Inferior parietal cortex (tissue), 1 donor: ENCODE data around the gene DPP6.

Experiments used
- DNase-seq: peaks from one replicate; pipeline ENCODE4 v3.0.0-alpha.2; 2016; ENCODE audit errors: extremely low spot score

DPP6 gene

DNA sequence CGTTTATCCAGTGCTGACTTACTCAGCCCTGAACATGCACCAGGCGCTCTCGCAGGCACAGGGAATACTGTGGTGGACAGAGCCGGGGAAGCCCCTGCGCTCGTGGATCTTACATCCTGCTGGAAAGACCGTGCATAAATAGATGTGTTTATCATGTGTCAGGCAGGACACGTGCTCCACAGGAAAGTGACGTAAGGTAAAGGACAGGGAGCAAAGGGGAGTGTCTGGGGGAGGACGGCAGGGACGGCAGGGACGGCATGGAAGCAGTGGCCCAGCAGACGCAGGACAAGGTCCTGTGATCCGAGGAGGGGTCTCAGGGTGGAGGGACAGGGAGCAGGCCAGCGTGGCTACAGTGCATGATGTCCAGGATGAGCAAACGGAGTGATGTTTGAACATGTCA, 540.2 kb downstream of the DPP6 start:
- DNase-seq: no peak

DNA sequence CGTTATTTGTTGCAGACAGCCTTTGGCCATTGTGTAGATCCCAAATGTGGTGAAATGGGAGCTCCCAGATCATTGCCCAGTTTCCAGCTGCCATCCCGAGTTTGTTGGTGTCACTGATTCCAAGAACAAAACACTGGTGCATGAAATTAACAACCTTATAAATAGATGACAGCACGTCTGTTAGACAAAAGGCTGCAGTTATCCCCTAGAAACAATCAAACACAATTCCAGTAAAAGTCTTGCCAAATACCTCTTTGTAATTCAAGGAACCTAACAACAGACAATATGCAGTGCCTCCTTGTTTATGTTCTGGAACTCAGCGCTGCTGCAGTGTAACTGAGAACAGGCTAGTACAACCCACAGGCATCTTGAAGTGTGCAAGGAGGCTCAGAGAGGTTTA, 546.2 kb downstream of the DPP6 start:
- peak; percentile 57 for DNase-seq

DNA sequence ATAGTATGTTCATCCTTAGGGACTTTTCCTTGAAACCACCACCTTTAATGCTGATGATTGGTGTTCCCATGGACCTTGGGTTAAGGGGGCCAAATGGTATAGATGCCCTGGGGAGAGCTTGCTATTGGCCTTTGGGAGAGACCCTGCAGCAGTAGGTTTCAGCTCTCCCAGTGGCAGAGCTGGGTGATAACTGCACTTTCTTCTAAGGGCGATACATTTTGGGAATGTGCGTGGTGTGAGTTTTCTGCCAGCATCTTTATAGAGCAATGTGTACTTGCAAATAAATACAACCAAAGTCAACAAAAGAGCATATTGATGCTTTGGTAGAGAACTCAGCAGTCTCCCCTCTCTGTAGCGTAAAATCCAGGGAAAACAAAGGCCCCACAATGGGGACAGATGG, 546.7 kb downstream of the DPP6 start:
- no peak for DNase-seq

DNA sequence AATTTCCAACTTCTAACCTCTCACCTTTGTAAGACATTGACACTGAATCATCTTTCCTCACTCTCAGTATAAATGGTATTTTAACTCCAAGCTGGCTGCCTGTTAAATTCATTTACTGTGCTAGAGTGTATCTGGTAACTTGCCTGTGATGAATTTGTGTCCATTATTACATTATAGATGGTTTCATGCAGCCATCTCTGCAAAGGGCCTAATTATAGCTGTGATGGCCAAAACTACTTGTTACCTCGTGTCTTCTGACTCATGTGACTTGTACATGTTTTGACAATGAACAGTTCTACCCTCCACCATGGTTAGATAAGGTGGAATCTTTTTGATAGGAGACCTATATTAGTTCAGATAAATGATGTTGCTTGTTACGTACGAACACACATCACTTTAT, 558.7 kb downstream of the DPP6 start:
- DNase-seq: no peak

DNA sequence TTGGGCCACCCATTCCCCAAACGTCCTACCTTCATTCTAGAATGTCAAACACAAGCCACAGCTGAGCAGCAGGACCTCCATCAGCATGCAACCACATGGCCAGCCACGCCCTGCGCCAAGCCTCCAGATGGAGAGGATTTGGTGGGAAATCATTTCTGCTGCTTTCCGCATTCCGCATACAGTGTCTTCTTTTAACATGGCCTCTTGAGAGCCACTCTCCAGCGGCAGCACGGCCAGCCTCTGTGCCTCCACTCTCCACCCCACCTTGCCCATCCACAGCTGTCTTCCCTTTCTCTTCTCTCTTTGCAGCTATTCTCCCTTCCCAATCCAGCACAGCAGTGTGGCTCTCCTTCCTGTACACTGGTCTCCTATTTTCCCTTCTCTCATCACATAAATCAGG, 561.6 kb downstream of the DPP6 start:
- no peak for DNase-seq

DNA sequence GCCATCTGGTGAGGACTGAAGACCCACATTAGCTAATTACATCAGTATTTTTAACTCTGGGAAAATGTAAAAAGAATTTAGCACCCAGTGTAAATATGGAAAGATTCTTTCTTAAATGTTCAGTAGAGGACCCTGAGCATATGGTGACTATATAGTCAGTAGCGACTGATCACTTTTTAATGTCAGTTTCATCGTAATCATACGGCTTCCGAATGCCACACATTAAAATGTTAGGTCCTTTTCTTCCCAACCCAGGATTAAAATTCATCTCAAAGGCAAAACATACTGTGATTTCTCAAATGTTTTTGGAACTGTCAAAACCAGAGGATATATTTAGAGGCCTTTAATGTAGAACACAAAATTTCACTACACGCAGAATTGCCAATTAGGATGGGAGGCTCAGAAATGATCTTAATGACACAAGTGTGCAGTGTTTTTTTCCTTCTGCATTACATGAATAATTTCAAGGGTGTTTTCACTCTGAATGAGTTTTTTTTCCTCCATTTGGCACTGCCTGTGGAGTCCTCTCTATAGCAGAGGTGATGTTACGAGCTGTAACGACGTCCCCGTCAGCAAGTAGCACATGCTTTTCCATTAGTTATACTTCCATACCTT, 568.0 kb downstream of the DPP6 start:
- DNase-seq: peak; percentile 53

DNA sequence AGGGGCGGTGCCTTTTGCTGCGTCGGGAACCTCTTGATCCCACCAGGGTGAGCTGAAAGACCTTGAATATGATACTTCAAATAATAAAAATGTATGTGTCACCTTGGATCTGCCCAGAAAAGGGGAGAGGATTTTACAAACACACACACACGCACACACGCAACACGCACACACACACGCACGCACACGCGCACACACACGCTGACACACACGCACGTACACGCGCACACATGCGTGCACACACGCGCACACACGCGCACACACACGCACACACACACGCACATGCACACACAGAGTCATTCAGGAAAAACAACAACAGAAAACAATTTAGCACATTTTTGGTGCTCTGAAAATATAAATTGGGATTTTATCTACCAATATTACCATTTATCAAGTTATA, 571.2 kb downstream of the DPP6 start:
- no peak for DNase-seq

DNA sequence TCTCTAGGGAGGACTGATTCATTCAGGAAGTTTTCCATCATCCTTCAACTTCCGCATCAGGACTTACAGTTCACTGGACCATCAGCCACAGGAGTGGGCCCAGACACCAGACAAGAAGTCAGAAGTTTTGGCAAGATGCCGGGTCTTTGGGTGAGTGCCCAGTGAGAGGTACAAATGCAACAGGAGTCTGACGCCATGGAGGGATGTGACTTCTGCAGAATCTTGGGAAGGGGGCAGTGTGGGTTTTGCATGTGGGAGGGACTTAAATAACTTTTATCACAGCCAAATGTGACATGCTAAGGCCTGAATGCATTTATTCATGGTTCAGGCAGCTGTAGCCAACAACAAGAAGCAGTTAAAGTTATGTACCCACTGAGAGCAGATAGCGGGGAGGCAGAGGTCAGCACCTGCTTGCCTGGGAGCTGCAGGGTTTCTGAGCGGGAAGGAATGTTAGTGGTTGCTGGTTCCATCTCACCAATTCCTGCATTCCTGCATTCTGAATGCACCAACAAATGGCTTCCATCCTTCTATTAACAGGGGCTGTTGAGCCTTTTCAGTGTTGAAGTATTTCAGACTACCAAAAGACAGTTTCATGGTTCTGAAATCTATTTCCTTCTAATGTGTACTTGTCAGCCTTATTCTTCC, 575.6 kb downstream of the DPP6 start:
- DNase-seq: no peak

DNA sequence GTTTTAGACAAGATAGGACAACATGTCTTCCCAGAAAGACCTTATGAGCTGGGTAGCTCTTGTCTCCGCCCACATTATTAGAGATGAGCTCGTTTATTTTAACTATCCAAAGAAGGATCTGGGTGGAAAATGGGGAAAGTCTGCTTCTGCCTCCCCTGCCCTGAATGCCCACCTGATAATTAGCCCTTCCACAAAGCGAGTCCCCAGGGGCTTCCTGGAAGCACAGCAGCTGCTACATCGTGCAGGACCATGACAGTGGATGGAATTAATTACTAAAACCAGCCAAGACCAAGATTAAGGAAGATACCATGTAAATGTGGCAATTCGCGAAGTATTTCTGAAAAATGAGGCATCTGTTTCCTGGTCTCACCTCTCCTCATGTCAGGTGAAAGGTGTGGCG, 576.4 kb downstream of the DPP6 start:
- no peak for DNase-seq

DNA sequence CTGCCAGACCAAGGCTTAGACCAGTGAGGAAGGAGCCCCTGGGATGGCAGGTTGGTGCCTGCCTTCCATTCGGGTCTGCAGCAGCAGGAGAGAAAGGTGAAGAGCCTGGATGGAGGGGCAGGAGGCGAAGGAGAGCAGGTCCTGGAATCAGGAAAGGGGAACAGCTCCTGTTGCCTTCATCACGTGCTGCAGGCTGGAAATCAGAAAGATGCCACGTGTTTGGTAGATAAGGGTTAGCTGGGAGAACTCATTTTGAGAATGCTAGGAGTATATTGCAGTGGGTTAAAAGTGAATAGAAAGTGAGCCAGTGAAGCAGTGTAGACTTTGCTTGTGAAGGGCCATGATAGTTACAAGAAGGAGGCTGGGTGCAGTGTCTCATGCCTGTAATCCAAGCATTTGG, 579.0 kb downstream of the DPP6 start:
- no peak for DNase-seq

DNA sequence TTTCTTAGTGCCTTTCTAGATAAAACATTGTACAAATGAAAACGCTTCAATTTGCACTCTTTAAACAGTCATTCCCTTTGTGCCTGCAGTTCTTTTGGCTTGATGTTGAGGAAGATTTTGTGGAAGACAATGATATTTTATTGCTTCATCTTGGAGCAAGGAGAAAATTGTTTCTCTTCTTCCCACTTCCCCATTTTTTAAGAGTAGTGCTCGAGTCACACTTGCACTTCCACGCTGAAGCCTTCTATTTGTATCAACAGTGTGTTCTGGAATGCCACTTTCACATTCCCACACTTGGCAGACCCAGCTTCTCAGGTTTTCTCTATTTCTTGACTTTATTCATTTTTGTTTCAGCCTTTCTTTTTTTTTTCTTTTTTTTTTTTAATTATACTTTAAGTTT, 581.4 kb downstream of the DPP6 start:
- no peak for DNase-seq

DNA sequence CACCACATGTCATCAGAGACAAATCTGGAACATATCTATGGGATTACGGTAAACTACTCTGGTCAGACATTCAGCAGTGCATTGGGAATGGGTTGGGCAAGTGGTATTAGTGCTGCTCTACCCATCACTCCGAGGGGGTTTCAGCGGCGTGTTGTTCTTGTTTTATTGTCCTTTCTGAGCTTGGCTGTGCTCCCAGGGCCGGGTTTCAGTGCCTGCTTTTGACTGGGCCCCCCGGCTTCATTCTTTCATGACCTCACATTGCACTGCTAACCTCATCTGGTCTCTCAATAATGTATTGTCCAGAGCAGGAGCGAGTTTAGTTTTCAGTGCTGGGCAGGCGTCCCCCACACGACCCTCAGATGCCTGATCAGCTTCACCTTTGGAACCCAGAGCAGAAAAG, 586.1 kb downstream of the DPP6 start:
- DNase-seq: no peak

DNA sequence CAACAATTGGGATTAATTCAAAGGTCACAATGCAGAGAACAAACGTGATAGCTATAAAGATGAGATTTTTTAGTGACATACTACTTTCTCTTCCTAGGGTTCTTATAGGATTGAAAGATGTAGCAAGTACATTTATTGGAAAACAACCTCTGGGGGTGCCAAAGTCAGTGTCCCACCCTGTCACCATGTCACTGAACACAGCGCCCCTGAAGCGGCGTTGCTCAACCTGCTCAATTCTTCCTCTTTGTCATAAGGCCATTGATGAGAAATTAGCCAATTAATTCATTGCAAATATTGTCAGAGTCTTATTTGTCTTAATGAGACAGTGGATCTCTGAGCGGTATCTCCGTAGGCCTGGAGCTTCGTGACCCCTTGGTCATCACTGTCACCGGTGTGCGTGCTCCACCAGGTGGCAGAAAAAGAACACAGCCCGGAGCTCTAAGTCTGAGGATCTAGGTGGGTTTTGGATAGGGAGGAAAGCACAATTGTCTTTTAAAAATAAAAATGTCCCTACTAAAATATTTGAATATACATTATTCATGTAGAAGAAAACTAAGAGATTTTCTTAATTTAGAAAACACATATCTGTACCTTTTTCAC, 588.2 kb downstream of the DPP6 start:
- peak; percentile 62 for DNase-seq

DNA sequence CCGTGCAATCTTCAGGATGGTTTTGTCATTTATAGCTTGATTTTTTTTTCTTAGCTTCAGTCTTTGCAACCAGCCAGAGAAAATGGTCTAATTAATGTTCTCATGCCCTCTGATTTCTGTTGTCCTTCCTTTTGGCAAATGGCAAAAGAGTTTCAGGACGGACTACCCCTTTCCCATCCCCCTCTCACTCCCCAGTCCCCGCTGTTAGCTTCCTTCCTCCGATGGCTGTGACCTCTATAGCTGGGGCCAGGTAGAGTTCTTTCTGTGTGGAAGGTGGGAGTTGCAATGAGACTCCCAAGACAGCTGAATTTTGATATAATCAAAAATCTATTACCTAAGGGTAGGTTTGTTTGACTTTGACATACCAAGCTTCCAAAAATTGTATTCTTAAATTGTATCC, 588.7 kb downstream of the DPP6 start:
- no peak for DNase-seq

DNA sequence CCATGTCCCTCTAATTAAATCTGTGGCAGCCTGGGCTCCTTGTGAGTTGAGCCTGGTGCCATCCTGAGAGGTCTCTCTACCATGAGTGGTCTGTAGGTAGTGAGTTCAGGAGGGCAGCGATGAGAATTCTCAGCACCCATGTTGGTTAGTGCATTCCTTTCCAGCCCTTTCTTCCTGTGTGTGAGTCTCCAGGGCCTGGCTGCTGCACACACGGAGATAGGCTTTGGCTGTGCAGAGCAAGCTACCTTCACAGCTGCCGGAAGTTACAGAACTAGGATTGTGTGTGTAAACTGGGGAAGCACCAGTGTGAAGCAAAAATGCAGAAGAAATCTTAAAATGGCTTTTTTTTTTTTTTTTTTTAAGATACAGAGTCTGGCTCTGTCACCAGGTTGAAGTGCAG, 592.2 kb downstream of the DPP6 start:
- DNase-seq: no peak

DNA sequence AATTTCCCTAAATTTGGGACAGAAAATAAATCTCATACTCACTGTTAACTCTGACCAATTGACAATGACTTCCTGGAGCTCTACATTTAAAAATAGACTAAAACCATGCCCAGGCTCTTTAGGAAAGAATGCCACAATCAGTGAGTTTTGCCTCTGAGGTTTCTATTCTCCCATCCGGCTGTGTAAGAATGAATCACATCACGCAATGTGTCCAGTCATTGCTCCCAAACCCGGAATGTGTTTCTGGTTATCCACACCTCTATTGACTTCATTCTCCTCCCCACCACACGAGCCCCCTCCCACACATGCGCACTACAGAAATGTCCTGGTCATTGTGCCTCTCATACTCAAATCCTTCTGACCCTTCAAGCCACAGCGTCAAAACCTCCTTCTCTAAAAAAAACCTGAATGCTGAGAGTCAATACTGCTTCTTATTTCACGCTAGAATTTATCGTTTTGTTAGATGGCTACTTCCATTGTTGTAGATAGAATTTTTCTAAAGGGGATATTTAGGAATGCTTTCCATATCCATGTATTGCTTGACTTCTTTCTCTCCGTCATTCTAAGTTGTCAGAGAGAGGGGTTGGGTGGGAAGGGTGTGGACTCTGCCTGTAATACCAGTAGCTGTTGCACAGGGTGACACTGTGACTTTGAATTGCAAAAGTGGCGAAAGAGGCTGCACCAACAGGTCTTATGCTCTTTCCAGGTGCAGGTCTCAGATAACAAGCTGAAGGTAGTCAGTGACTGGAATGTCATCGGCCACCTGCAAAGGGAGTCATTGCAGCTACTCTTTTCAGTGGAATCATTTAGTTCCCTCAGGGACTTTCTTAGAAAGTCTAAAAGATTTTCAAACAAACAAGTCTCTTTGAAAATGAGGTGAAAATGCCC, 594.2 kb downstream of the DPP6 start:
- no peak for DNase-seq

DNA sequence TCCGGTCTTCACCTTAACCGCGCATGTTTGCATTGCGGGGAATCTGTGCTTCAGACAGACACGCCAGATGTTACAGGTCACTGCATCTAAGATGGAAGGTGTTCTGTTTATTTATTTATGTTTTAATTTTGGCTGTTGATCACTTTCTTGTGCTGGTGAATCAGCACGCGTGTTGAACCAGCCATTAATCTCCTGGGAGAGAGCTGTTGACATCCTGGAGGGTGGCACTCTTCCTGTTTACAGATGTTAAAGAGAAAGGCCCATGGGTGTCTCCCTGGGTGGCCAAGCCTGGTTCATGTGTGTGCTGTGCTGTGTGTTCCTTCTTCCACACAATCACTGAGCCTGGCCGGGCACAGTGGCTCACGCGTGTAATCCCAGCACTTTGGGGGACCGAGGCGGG, 595.4 kb downstream of the DPP6 start:
- DNase-seq: no peak

DNA sequence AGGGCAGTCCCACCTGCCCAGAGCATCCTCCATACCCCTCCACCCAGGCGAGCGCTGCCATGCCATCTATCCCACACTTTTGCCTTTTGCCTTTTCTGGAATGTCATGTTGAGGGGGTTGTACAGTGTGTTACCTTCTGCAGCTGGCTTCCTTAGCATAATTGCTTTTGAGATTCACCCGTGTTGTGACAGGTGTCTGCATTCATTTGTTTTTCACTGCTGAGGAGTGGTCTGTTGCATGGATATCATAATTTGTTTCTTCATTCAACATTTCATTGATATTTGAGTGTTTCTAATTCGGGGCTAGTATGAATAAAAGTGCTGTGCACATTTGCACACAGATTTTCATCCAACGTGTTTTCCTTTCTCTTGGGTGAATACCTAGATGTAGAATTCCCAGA, 596.8 kb downstream of the DPP6 start:
- no peak for DNase-seq

DNA sequence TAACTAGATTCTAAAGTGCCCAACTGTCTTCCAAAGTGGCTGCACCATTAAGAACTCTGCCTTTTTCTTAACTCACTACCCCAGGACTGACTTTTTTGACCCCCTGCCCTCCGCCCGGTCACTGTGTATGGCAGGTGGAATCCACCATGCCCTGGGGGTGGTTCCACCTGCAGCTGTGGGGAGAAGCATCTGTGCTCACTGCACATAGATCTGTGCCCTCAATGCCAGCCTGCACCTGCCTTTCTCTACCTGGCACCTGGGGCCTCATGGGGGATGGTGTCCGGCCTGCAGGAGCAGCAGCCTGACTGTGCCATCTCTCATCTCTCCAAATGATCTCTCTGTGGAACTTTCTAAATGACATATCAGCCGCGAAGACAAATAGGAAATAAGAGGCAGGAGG, 597.2 kb downstream of the DPP6 start:
- no peak for DNase-seq

DNA sequence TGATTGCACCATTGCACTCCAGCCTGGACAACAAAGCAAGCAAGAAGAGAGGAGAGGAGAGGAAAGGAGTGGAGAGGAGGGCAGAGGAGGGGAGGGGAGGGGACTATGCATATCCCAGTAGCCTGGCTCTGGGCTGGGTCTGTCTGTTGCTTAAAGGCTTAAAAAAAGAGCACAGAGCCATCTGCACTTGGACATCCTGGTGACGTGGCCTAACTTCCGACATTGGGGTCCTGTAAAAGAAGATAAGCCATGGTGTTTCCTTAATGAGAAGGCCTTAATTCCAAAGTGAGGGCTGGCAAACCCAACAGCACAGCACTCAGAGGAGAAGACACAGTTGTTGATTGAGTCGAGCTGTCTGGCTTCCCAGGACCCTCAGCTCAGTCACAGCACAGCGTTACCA, 598.1 kb downstream of the DPP6 start:
- DNase-seq: no peak

DNA sequence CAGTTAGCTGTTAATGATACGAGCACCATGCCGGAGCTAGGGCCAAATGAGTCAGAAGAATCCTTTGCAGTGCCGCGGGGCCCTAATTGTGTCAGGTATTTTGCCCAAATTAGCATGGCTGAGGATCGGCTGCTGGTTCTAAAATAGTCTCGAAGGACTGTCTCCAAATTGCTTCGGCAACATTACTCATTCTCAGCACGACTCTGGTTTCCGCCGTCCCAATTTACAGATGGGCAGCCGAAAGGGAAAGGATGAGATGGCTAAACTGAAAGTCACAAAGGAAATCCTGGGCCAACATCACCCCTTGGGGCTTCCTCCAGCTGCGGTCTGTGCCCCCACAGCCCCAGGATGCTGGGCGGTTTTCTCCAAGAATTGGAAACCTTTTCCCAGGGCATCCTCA, 599.3 kb downstream of the DPP6 start:
- no peak for DNase-seq

DNA sequence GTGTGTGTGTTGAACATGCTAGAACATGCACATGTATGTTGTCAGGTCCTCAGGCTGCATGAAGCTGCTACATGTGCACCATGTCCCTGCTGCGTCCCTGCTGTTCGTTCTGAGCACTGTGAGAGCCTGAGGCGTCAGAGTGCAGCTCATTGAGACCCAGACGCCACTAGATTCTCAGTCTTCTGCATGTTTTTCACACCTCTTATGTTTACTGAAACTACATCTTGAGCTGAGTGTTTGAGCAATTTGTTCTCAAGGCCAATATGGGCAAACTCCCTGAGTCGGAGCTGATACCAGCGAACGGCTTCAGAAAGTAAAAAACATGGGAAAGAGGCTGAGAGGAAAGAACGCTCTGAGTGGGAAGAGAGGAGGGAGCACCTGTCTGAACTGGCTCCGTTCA, 600.4 kb downstream of the DPP6 start:
- no peak for DNase-seq

DNA sequence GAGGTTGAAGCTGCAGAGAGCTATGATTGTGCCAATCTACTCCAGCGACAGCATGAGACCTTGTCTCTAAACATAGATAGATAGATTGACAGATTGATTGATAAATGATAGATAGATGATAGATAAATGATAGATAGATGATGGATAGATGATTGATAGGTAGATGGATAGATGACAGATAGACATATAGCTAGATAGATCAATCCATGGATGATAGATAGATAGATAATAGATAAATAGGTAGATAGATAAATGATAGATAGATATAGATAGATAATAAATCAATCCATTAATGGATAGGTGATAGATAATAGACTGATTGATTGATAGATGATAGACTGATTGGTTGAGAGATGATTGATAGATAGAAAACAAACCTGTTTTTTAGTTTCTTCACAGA, 601.1 kb downstream of the DPP6 start:
- DNase-seq: no peak
